Measurements from ENCODE around the gene ADGRF3. TPM values are rescaled to one million over a fixed set of nuclear protein-coding genes. Genes with fewer than 3 reads are reported as not detected.

ADGRF3 gene
- total and polyA plus RNA-seq, 9 of the 15 experiments (the other 6 are each of a cell fraction or from before 2014, with no cell fraction given): 0.04 to 0.54 (median 0.16) TPM; not detected in 2

DNA sequence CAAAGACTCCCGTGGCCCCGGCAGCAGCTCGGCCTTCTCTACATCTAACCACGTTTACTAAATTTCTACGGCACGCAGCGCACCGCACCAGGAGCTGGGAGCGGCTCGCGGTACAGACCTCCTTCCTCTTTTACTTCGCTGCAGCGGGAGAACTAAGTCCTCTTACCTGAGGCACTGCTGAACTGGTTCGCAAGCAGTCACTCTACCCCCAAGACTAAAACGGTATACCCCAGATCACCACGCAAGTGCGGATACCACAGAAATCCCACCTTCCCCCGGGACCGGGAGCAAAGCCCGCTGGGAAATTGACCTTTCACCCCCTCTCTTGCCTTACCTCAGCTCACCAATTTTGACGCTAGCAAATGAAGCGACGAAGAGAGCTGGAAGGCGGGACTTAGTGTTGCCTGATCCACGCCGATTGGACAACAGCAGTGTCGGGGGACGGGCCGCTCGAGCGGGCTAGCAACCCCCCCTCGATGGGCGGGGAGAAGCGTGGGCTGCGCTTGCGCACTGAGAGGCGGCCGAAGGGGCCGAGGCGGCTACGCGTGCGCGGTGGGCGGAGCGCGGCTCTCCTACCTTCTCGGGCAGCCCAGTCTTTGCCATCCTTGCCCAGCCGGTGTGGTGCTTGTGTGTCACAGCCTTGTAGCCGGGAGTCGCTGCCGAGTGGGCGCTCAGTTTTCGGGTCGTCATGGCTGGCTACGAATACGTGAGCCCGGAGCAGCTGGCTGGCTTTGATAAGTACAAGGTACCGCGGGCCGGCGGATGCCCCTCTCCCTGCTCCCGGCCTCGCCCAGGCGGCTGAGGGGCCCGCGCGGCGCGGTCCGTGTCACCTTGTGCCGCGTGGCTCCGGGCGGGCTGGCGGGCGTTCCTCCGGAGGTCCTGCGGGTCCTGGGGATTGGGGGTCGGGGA lies 790 bp downstream of the ADGRF3 start, which contains the start of gene SELENOI (continued):
- TF ChIP-seq HDAC6 (IDR thresholded peaks at IDR 0.05; ENCODE audit: low read depth, low read length): no peak
- TF ChIP-seq SMAD1 (IDR thresholded peaks at IDR 0.05; ENCODE audit: low read depth, low read length, partially characterized antibody): peak; percentile 81
- TF ChIP-seq EGR1 (conservative IDR thresholded peaks at IDR 0.05): peak; percentile 66
- TF ChIP-seq CBX1 (IDR thresholded peaks at IDR 0.05; ENCODE audit: low read depth): no peak
- TF ChIP-seq, protein P1, sequence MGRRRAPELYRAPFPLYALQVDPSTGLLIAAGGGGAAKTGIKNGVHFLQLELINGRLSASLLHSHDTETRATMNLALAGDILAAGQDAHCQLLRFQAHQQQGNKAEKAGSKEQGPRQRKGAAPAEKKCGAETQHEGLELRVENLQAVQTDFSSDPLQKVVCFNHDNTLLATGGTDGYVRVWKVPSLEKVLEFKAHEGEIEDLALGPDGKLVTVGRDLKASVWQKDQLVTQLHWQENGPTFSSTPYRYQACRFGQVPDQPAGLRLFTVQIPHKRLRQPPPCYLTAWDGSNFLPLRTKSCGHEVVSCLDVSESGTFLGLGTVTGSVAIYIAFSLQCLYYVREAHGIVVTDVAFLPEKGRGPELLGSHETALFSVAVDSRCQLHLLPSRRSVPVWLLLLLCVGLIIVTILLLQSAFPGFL (CRISPR knock-in tag; IDR thresholded peaks at IDR 0.05): 0 out of 2 replicates have a peak, but pooled peaks have one; percentile 27
- peak; percentile 74; the same call in 1 of the 2 replicates for TF ChIP-seq CREB1 (IDR thresholded peaks at IDR 0.05)
- peak; percentile 87 for TF ChIP-seq CREB1 (CRISPR knock-in tag; IDR thresholded peaks at IDR 0.05)
- no peak; the same call in 1 of the 2 replicates for TF ChIP-seq TCF3 (CRISPR knock-in tag; IDR thresholded peaks at IDR 0.05)
- TF ChIP-seq CSDE1 (IDR thresholded peaks at IDR 0.05): no peak
- no peak for TF ChIP-seq HMGN3 (IDR thresholded peaks at IDR 0.05; ENCODE audit: borderline replicate concordance, extremely low read depth, insufficient read length, low read depth, low read length)
- TF ChIP-seq RBM34 (IDR thresholded peaks at IDR 0.05; ENCODE audit: borderline replicate concordance, insufficient read depth, low read length): no peak
- TF ChIP-seq, protein P2, sequence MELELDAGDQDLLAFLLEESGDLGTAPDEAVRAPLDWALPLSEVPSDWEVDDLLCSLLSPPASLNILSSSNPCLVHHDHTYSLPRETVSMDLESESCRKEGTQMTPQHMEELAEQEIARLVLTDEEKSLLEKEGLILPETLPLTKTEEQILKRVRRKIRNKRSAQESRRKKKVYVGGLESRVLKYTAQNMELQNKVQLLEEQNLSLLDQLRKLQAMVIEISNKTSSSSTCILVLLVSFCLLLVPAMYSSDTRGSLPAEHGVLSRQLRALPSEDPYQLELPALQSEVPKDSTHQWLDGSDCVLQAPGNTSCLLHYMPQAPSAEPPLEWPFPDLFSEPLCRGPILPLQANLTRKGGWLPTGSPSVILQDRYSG (tag; conservative IDR thresholded peaks at IDR 0.05; ENCODE audit: low read depth): no peak; the same call in 1 of the 2 replicates
- no peak for TF ChIP-seq ZNF140 (CRISPR knock-in tag; IDR thresholded peaks at IDR 0.05)
- no peak for TF ChIP-seq MCM7 (IDR thresholded peaks at IDR 0.05)
- TF ChIP-seq TCF7 (IDR thresholded peaks at IDR 0.05; ENCODE audit: borderline replicate concordance): 0 out of 2 replicates have a peak, but pooled peaks have one; percentile 60
- TF ChIP-seq TCF7L2 (IDR thresholded peaks at IDR 0.05; ENCODE audit: low read depth, low read length): no peak
- TF ChIP-seq FOXA1 (IDR thresholded peaks at IDR 0.05; ENCODE audit: borderline replicate concordance): no peak
- no peak for TF ChIP-seq PRMT5 (CRISPR knock-in tag; IDR thresholded peaks at IDR 0.05)
- no peak for TF ChIP-seq ZEB2 (IDR thresholded peaks at IDR 0.05)
- peak; percentile 73; the same call in 1 of the 2 replicates for TF ChIP-seq ZBTB7A (IDR thresholded peaks at IDR 0.05; ENCODE audit: borderline replicate concordance, control insufficient read depth, low read depth, low read length)
- TF ChIP-seq ZNF282 (CRISPR knock-in tag; IDR thresholded peaks at IDR 0.05): no peak
- TF ChIP-seq ZFP1 (CRISPR knock-in tag; IDR thresholded peaks at IDR 0.05): no peak
- no peak for TF ChIP-seq ZNF124 (CRISPR knock-in tag; IDR thresholded peaks at IDR 0.05)
- no peak; the same call in 1 of the 2 replicates for TF ChIP-seq ARID1B (IDR thresholded peaks at IDR 0.05)
- TF ChIP-seq ZC3H4 (CRISPR knock-in tag; IDR thresholded peaks at IDR 0.05; ENCODE audit: borderline replicate concordance): peak; percentile 98; the same call in 1 of the 2 replicates
- TF ChIP-seq RBM25 (IDR thresholded peaks at IDR 0.05; ENCODE audit: low read depth, low read length, severe bottlenecking): peak; percentile 66
- TF ChIP-seq ZNF316 (IDR thresholded peaks at IDR 0.05): no peak
